Muscle layer of duodenum (tissue), 2 donors: Measurements from ENCODE around the gene RRAGD.
"Not testable (repeated sequence)": the region's sequence is repeated elsewhere in the genome, so short reads cannot be mapped to it uniquely, and the experiment has no call there.

Experiments used
- H3K27ac ChIP-seq: one replicate; pipeline ENCODE4 v1.7.0; 2013; ENCODE audit warnings: mild to moderate bottlenecking, low read length
- H3K27me3 ChIP-seq: one replicate; pipeline ENCODE4 v1.7.0; 2013; ENCODE audit warnings: low read depth, mild to moderate bottlenecking, control low read depth, low read length
- H3K36me3 ChIP-seq, 2 donors: one replicate each; pipeline ENCODE4 v1.7.0; 2013; ENCODE audit warnings: low read length in 2 of 2, control low read depth in 1 of 2, mild to moderate bottlenecking in 1 of 2; ENCODE audit not compliant: insufficient read depth in 2 of 2, control insufficient read depth in 1 of 2
- H3K4me1 ChIP-seq, 2 donors: one replicate each; pipeline ENCODE4 v1.7.0; 2013; ENCODE audit warnings: low read length in 2 of 2, mild to moderate bottlenecking in 2 of 2, control low read depth in 1 of 2, moderate library complexity in 1 of 2; ENCODE audit not compliant: insufficient read depth in 2 of 2, control insufficient read depth in 1 of 2
- H3K4me3 ChIP-seq, 2 donors: one replicate each; pipeline ENCODE4 v1.7.0; 2013; ENCODE audit warnings: low read length in 2 of 2, low read depth in 1 of 2, mild to moderate bottlenecking in 1 of 2
- H3K9me3 ChIP-seq, 2 donors: one replicate each; pipeline ENCODE4 v1.7.0; 2013; ENCODE audit warnings: low read length in 2 of 2, control low read depth in 1 of 2, mild to moderate bottlenecking in 1 of 2; ENCODE audit not compliant: control insufficient read depth in 1 of 2
- donor health status: healthy.

Gene RRAGD

DNA sequence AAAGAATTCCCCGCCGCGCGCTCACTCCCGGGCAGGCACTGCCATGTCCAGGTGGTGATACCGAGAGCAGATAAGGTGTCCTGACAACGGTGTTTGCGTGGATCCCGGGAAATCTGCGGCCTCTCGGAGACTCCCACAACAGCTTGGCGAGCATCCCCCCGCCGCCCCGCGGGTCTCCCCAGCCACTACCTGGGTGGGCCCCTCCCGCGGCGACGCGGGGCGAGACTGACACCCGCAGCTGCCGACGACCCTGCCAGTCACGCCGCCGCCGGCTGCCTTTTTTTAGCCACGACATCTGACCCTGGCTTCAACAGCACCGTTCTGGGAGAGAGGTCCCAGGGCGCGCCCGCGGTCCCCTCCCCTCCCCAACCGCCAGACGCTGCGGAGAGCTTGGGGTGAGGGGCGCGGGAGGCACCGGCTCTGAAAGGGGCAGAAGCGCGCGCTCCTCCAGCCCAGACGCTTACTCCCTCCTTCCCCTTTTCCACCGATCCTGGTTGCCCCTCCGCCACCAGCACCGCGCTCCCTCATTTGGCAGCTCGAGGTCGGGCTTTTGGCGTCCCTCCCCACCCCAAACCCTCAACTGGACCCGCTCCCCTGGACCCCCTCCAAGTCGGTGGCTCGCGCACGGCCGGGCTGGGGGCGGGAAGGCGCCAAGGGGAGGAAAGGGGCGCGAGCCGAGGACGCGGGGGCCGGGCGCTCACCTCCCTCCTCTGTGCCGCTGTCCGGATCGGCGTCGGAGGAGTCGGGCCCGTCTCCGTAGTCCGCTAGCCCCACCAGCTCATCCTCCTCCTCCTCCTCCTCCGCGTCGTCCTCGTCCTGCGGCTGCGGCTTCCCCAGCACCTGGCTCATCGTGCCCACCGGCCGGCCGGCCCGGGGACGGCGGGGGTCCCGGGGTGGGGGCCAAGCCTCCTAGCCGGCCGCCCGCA is 665 bp downstream of the RRAGD start:
- Histone ChIP-seq H3K36me3 (no peaks in the 10 kb centered on the region), H3K27me3 (no peaks in the 10 kb centered on the region), H3K9me3 (no peaks in the 10 kb centered on the region), H3K4me3 (peak overlapping the region; percentile 68 to 77), H3K27ac (no peak overlapping the region), H3K4me1 (peaks cover 0 to 8% of the 10 kb centered on the region in 2 donors)

- Histone ChIP-seq H3K27ac (no peak overlapping the region), H3K4me1 (peaks cover 0 to 8% of the 10 kb centered on the region in 2 donors), H3K27me3 (no peaks in the 10 kb centered on the region), H3K36me3 (no peaks in the 10 kb centered on the region), H3K9me3 (no peaks in the 10 kb centered on the region), H3K4me3 (peak overlapping the region; percentile 68 to 77)
Measured at GRCh38 chr6:89410788-89411144, 1.3 kb downstream of the RRAGD start.

DNA sequence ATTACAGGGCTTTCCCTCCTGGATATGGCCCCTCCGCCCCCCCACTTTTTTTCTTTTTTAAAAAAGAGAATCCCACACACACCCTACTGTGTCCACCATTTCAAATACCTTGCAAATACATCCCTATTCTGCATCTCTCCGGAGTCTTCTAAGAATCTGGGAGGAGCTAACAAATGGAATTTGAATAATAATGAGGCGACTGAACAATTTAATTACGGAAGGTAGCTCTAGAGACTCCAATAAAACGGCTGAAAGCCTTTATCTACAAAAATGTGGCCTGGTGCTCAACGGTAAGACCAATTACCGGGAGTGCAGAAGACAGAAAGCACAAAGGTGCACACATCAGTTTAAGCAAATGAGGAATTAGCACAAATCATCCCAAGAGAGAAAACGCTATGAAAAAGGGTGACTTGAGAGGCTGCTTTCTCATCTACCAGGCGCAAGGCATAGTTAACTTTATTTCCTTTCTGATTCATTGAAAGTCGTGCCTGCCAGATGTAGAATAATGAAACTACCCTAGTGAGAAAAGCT is 1.8 kb downstream of the RRAGD start:
- peak overlapping the region in 1 of 2 donors; percentile 77 for H3K4me3 ChIP-seq
- peaks cover 0 to 8% of the 10 kb centered on the region in 2 donors for H3K4me1 ChIP-seq
- no peaks in the 10 kb centered on the region for H3K9me3 ChIP-seq
- no peaks in the 10 kb centered on the region for H3K27me3 ChIP-seq
- H3K36me3 ChIP-seq: no peaks in the 10 kb centered on the region
- no peak overlapping the region for H3K27ac ChIP-seq

GRCh38 chr6:89409461-89410035 is 2.5 kb downstream of the RRAGD start:
- no peak overlapping the region for H3K27ac ChIP-seq
- H3K36me3 ChIP-seq: no peaks in the 10 kb centered on the region
- no peaks in the 10 kb centered on the region for H3K9me3 ChIP-seq
- H3K4me3 ChIP-seq: no peak overlapping the region
- peaks cover 0 to 8% of the 10 kb centered on the region in 2 donors for H3K4me1 ChIP-seq
- no peaks in the 10 kb centered on the region for H3K27me3 ChIP-seq

DNA sequence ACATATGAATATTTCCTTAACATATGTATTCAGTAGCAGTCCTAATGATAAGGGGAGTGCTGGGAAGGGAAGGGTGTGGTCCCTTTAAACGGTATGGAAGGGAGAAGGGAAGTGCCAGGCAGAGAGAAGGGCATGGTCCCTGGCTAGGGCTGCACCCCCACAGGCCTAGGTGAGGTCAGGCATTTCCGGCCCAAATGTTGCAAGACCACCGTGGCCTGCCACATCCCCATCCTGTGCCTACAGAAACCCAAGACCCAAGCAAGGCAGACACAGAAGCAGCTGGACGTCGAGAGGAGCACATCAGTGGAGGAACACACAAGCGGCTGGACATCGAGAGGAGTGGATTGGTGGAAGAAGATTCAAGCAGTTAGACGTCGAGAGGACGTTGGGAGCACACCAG is 5.9 kb downstream of the RRAGD start:
- Histone ChIP-seq H3K27ac (no peak overlapping the region), H3K4me1 (no peaks in the 10 kb centered on the region), H3K36me3 (no peaks in the 10 kb centered on the region)

DNA sequence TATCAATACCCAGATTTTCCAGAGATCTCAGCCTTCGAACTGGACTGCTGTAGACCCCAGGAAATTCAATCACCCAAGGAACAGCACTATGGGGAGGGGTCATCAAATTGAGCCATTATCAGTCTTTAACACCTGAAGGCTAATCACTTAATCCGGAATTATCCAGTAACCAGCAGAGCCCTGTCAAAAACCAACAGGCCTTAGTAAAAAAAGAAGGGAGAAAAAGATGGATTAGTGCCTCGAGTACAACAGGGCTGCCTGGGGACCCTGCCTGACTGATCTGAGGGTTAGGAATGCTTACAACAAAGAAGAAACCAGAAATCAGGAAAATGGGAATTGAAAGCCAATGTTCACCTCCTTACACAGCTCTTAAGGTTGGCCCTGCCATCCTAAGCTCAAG is 7.6 kb downstream of the RRAGD start:
- Histone ChIP-seq H3K4me3 (no peak overlapping the region), H3K36me3 (no peaks in the 10 kb centered on the region), H3K9me3 (no peaks in the 10 kb centered on the region), H3K27ac (no peak overlapping the region), H3K4me1 (no peaks in the 10 kb centered on the region), H3K27me3 (no peaks in the 10 kb centered on the region)

More for the DNA sequence above, 5.9 kb downstream of the RRAGD start:
- Histone ChIP-seq H3K9me3 (no peaks in the 10 kb centered on the region), H3K4me3 (no peak overlapping the region), H3K27me3 (no peaks in the 10 kb centered on the region)

- Histone ChIP-seq H3K4me1 (no peaks in the 10 kb centered on the region), H3K36me3 (no peaks in the 10 kb centered on the region), H3K27me3 (no peaks in the 10 kb centered on the region), H3K27ac (no peak overlapping the region), H3K4me3 (no peak overlapping the region), H3K9me3 (no peaks in the 10 kb centered on the region)
Measured at GRCh38 chr6:89402776-89403175, 9.3 kb downstream of the RRAGD start.

- Histone ChIP-seq H3K9me3 (no peaks in the 10 kb centered on the region), H3K27ac (no peak overlapping the region), H3K4me3 (no peak overlapping the region), H3K36me3 (no peaks in the 10 kb centered on the region), H3K4me1 (no peaks in the 10 kb centered on the region), H3K27me3 (no peaks in the 10 kb centered on the region)
Measured at GRCh38 chr6:89400912-89401399, 11.1 kb downstream of the RRAGD start.

- H3K36me3 ChIP-seq: no peaks in the 10 kb centered on the region
- H3K4me1 ChIP-seq: no peaks in the 10 kb centered on the region
- no peak overlapping the region for H3K4me3 ChIP-seq
- no peak overlapping the region for H3K27ac ChIP-seq
- H3K9me3 ChIP-seq: no peaks in the 10 kb centered on the region
- no peaks in the 10 kb centered on the region for H3K27me3 ChIP-seq
Measured at GRCh38 chr6:89400050-89400449, 12.0 kb downstream of the RRAGD start.

GRCh38 chr6:89398762-89399525 is 13.1 kb downstream of the RRAGD start:
- Histone ChIP-seq H3K27me3 (no peaks in the 10 kb centered on the region), H3K27ac (no peak overlapping the region), H3K36me3 (no peaks in the 10 kb centered on the region), H3K4me1 (no peaks in the 10 kb centered on the region), H3K4me3 (no peak overlapping the region), H3K9me3 (no peaks in the 10 kb centered on the region)

DNA sequence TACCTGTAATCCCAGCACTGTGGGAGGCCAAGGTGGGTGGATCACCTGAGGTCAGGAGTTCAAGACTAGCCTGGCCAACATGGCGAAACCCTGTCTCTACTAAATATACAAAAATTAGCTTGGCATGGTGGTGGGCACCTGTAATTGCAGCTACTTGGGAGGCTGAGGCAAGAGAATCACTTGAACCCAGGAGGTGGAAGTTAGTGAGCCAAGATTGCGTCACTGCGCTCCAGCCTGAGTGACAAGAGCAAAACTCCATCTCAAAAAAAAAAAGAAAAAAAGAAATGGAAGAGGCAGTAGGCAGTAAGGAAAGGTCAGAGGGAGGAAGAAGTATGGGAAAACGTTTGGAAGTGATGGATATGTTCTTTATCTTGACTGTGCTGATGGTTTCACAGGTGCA is 14.2 kb downstream of the RRAGD start:
- H3K9me3 ChIP-seq, H3K4me3 ChIP-seq, H3K27ac ChIP-seq, H3K27me3 ChIP-seq, H3K4me1 ChIP-seq, H3K36me3 ChIP-seq: not testable (repeated sequence)
